Dedifferentiated amniotic fluid mesenchymal stem cell (primary cell): Measurements from ENCODE around the gene DLL3.
A peak's percentile ranks its signal among the peaks of the same experiment; 100 is the strongest.

Experiments
- DNase-seq: peaks from one replicate; pipeline ENCODE4 v3.0.0-alpha.2; 2016; ENCODE audit errors: extremely low spot score

DLL3 gene

DNA sequence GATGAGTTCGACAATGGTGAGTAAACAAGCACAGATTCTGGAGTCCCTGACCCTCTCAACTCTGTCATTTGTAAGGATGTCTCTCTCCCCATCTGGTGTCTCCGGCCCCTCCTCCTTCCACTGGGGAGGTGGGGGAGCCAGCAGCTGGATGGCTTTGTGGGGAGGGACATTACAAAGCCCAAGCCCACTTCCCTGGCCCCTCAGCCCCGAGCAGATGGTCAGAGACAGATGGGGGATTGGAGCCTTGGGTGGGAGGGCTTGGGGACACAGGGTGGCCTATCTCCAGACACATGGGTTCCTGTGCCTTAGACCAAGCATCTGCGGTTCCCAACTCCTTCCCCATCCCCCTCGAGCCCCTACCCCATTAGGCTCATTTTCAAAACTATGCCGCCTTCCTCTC lies 15.6 kb upstream of the DLL3 start:
- no peak for DNase-seq

DNA sequence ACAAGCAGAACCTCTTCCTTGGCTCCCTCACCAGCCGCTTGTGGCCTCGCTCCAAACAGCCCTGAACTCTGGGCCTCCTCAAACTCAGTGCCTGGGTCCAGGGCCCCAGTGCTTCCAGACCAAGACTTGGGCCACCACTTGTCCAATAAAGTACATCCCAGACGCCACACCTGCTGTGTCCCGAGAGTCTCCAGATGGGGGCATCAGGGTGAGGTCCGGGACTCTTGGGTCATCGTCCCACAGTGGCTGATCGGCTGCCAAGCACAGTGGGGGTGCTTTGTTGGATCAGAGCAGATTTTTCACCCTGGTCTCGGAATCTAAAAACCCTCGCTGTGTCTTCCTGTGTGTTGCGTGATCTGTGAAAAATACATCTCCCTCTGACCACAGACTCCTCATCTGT lies 9.0 kb upstream of the DLL3 start:
- no peak for DNase-seq

DNA sequence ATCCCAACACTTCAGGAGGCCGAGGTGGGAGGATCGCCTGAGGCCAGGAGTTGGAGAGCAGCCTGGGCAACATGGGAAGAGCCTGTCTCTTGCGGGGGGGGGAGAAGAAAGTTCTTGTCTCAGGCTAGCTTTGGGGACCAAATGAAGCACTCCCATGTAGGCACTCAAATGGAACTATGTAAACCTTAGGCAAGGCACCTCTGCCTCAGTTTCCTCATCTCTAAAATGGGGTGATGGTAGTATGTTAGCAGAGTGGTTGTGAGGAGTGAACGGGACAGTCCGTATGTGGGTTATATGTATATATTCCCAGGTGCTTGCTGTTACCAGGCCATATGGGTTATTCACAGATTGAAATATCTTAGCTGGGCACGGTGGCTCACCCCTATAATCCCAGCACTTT lies 6.5 kb upstream of the DLL3 start:
- DNase-seq = no peak

DNA sequence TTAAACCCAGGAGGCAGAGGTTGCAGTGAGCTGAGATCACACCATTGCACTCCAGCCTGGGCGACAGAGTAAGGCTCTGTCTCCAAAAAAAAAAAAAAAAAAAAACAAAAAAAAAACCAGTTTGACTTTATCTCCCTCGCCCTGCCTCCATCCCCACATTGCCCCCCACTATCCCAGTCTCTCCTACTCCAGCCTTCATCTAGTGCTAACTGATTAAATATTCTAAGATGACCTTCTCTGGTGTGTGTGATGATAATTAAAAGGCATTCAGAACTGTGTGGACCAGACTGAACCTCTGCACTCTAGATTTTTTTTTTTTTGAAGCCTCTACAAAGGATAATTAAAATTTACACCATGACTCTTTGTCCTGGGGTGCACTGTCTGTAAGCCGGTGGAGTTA lies 6.0 kb upstream of the DLL3 start:
- DNase-seq = no peak

DNA sequence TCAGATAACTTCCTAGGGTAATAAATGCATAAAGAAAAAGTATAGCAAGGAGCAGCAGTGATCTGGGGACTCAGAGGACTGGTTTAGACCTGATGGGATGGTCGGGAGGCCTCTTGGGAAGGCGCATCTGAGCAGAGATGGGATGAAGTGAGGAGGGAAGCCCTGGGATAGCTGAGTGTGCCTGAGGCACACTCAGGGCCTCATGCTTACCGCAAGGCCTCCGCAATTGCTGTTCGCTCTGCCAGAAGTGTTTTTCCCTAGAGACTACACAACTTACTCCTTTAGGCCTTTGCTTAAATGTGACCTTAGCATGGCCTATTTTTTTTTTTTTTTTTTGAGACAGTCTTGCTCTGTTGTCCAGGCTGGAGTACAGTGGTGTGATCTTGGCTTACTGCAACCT lies 4.1 kb upstream of the DLL3 start:
- no peak for DNase-seq

DNA sequence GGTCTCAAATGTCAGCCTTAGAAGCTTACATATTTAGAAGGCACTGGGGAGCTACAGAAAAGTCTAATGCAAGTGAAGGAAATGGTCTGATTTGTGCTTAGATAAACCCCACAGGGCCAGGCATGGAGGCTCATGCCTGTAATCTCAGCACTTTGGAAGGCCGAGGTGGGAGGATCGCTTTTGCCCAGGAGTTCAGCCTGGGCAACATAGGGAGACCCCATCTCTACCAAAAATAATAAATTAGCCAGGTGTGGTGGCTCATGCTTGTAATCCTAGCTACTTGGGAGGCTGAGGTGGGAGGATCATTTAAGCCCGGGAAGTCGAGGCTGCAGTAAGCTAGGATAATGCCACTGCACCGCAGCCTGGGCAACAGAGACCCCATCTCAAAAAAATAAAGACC lies 2.7 kb upstream of the DLL3 start:
- no peak for DNase-seq

DNA sequence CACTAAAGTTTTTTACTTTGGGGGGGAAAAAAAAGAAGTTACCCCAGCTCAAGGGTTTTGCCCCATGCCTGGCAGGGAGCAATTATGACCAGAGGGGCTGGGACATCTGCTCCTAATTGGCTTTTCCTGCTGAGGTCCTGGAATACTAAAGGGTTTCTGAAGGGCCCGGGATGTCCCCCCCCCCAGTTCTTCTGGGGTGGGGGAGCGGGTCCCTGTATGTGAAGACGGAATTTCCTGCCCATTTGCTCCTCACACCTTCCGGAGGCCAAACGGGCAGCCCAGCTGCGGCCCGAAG lies 1.1 kb upstream of the DLL3 start:
- no peak for DNase-seq

DNA sequence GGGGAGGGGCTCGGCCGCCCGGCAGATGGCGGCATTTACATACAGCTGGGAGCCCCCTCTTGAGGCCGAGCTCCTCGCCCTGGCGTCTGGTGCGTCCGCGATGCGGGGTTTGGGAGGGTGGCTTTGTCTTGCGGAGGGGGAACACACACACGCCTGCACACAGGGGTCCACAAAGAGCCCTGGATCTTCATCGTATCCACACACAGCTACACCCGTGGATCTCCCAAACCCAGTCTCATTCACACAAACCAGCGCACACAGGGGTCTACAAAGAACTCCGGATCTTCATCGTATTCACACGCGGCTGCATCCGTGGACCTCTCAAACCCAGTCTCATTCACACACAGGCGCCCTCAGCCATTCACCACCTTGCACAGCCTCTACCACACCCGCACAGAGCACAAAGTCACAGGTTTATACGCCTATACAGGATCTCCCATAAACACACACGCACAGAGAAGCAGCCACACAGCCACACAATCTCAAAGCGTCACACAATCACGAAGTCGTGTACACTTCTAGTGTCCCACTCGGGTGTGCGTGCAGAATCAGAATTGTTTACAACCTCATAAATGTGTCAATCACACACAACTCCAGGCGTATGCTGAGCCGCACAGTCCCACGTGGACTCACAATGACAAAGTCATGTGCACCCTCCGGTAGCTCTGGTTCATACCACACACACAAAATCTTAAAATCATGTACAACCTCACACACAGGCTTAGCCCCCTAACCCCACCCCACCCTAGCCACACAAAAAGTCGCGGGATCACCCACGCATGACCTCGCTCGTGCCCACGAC lies 550 bp upstream of the DLL3 start:
- no peak for DNase-seq

DNA sequence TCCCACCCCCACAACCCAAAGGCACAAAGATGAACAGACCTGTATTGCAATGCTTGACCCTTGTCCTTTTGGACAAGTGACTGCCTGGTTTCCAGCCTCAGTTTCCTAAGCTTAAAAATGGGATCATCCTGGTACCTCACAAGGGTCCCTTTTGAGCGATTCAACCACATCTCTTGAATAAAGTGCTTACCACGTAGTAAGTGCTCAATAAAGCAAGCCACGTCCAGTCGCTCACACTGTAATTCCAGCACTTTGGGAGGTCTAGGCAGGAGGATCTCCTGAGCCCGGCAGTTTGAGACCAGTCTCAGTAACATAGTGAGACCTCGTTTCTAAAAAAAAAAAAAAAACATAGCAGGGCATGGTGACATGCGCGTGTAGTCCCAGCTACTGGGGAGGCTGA lies 1.2 kb downstream of the DLL3 start:
- DNase-seq = no peak

DNA sequence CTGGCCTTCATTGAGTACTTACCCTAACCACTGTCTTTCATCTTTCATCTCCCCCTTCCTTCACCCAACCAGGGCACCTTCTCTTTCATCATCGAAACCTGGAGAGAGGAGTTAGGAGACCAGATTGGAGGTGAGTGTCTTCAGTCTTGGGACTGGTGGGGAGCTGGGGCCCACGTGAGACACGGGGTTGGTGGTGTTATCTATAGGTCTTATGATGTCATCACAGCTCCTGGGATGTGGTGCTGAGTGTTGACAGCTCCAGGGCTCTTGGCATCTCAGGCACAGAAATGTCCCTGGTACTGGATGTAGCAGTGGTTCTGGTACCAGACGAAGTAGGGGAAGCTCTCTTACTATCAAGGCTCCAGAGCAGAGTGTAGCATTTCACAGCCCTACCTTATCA lies 1.8 kb downstream of the DLL3 start:
- no peak for DNase-seq

DNA sequence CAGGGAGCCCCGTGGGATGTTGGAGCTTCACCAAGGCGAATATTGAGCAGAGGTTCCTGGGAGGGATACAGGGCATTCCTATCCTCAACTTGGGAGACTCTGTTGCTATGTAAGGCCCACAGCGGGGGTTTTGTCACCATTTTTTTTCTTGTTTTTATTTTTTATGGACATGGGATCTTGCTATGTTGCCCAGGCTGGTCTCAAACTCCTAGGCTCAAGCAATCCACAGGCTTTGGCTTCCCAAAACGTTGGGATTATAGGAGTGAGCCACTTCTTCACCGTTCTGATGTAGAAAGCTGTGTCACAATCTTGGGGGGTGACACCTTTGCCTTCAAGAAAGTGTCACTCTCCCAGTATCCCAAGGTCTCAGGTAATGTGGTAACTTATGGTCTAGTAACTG lies 2.6 kb downstream of the DLL3 start:
- no peak for DNase-seq

DNA sequence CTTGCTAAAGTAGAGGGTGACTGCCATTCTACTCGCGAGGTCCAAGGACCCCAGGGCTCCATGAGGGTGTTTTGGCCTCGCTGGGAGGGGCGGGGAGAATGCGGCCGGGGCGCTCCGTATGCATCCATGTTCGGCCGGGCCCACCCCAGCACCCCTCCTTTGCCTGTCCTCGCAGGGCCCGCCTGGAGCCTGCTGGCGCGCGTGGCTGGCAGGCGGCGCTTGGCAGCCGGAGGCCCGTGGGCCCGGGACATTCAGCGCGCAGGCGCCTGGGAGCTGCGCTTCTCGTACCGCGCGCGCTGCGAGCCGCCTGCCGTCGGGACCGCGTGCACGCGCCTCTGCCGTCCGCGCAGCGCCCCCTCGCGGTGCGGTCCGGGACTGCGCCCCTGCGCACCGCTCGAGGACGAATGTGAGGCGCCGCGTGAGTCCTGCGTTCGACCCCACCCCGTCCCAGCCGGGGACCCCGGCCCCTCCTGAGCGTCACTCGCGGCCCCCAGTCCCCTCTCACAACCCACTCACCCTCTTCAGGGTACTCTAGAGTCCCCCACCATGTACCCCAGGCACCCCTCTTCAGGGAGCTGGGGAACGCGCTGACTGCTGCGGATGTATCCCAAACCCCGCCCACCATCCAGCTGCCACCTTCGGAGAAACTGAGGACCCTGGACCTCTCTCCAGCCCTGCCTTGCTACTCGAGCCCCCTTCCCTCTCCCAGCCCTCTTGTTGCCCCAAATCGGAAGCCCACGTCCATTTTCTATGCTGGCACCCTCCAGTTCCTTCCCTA lies 4.1 kb downstream of the DLL3 start:
- peak; percentile 24 for DNase-seq

DNA sequence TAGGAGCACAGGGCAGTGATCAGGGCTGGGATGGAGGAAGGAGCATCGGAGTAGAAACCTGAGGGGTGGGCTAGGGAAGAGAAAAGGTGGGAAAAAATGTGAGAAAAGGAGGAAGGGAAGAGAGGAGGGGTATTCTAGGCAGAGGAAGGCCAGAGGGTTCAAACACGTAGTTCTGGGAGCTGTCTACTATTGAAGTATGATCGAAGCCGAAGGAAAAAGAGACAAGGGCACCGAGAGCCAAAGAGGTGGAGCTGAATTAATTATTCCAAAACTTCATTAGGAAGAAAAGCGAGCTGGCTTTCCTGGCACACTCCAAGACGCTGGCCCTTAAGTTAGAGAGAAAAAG lies 7.8 kb downstream of the DLL3 start:
- no peak for DNase-seq

DNA sequence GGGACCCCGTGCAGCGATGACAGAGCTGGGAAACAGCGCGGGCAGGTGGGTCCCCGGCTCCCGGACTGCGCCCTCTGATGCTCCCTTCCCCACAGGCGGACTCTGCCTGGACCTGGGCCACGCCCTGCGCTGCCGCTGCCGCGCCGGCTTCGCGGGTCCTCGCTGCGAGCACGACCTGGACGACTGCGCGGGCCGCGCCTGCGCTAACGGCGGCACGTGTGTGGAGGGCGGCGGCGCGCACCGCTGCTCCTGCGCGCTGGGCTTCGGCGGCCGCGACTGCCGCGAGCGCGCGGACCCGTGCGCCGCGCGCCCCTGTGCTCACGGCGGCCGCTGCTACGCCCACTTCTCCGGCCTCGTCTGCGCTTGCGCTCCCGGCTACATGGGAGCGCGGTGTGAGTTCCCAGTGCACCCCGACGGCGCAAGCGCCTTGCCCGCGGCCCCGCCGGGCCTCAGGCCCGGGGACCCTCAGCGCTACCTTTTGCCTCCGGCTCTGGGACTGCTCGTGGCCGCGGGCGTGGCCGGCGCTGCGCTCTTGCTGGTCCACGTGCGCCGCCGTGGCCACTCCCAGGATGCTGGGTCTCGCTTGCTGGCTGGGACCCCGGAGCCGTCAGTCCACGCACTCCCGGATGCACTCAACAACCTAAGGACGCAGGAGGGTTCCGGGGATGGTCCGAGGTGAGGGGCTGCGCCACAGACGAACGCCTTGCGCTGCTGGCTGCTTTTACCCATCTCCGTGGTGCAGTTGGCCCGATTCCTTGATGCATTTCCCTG lies 8.4 kb downstream of the DLL3 start:
- peak; percentile 17 for DNase-seq

DNA sequence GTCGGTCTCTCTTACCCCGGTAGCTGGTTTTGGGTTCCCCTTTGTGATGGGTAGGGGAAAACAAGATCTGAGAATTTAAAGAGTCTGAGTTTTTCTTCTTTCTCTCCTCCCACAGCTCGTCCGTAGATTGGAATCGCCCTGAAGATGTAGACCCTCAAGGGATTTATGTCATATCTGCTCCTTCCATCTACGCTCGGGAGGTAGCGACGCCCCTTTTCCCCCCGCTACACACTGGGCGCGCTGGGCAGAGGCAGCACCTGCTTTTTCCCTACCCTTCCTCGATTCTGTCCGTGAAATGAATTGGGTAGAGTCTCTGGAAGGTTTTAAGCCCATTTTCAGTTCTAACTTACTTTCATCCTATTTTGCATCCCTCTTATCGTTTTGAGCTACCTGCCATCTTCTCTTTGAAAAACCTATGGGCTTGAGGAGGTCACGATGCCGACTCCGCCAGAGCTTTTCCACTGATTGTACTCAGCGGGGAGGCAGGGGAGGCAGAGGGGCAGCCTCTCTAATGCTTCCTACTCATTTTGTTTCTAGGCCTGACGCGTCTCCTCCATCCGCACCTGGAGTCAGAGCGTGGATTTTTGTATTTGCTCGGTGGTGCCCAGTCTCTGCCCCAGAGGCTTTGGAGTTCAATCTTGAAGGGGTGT lies 9.1 kb downstream of the DLL3 start:
- no peak for DNase-seq

DNA sequence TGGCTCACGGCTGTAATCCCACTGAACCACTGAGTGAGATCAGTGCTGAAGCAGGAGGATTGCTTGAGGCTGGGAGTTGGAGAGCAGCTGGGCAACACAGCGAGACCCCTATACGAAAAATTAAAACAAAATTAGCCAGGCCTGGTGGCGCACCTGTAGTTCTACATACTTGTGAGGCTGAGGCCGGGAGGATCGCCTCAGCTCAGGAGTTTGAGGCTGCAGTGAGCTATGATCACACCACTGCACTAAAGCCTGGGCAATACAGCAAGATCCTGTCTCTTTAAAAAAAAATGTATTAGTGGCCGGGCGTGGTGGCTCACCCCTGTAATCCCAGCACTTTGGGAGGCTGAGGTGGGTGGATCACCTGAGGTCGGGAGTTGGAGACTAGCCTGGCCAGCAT lies 9.9 kb downstream of the DLL3 start:
- no peak for DNase-seq

DNA sequence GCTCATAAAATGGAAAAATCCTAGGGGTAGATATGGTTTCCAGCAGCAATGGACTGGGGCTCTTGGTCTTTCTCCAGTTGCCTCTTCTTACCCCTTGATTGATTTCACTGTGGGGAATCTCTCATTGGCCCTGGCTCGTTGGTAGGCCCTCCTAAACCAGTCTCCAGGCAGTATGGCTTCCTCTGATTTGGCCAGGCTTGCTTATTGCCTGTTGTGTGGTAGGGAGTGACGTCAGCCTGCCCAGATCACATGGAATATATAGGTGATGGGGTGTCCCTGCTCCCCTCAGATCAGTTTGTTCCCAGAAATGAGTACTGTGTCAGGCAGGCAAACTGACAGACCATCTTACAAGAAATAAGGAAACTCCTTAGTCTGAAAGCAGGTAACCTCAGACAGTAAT lies 10.5 kb downstream of the DLL3 start:
- DNase-seq = no peak

DNA sequence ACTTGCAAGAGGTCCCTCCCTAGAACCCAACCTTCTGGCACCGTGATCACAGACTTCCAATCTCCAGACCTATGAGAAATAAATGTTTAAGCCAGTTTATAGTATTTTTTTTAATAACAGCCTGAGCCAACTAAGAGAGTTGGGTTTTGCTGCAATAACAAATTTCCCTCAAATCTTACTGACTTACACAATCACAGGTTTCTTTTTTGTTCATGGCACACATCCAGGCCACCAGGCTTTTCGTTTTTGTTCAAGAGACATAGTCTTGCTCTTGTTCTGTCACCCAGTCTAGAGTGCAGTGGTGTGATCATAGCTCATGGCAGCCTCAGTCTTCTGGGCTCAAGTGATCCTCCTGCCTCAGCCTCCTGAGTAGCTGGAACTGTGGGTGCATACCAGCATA lies 14.2 kb downstream of the DLL3 start:
- DNase-seq = no peak

DNA sequence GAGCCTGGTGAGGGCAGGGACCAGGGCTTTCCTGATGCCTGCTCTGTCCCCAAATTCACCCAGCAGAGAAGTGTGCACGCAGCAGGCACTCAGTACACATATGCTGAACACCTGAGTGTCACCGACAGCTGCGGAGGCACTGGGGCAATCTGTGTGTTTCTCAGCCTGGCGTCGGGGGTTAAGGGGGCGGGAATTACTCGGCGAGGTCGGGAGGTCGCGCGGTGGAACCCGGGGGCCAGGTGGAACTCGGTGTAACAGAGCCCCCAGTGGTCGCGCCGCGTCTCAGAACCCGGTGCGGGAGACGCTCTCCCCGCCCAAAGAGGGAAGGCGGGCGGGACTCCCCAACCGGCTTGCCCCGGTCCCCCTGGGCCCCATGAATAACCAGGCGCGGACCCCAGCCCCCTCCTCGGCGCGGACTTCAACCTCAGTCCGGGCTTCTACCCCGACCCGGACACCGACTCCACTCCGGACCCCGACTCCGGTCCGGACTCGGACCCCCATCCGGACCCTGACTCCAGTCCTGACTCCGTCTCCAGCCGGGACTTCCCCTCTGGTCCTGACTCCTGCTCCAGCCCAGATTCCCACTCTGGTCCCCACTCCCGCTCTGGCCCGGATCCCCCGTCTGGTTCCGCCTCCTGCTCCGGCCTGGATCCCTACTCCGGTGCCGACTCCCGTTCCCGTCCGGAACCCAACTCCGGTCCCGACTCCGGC lies 16.2 kb downstream of the DLL3 start, which contains the start of gene SELENOV:
Gene SELENOV (plus strand): TSS at position 300 of the 711 bp plus-strand sequence. CDS start 74 bp downstream, at position 374.
- no peak for DNase-seq

DNA sequence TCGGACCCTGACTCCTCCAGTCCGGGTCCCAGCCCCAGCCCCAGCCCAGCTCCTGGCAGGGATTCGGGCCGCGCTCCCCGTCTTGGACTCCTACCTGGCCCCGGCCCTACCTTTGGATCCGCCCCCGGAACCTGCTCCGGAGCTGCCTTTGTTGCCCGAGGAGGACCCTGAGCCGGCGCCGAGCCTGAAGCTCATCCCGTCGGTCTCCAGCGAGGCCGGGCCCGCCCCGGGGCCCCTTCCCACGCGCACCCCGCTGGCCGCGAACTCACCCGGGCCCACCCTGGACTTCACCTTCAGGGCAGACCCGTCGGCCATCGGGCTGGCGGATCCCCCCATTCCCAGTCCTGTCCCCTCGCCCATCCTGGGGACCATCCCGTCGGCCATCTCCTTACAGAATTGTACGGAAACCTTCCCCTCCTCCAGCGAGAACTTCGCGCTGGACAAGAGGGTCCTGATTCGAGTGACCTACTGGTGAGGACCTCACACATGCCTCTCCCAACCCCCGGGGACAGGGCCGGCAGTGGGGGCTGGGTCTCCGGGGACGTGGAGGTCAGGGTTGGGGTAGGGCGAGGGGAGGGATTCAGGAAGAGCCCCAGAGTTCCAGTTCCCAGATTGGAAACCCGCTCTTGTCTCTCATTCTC lies 16.9 kb downstream of the DLL3 start:
- DNase-seq = no peak

DNA sequence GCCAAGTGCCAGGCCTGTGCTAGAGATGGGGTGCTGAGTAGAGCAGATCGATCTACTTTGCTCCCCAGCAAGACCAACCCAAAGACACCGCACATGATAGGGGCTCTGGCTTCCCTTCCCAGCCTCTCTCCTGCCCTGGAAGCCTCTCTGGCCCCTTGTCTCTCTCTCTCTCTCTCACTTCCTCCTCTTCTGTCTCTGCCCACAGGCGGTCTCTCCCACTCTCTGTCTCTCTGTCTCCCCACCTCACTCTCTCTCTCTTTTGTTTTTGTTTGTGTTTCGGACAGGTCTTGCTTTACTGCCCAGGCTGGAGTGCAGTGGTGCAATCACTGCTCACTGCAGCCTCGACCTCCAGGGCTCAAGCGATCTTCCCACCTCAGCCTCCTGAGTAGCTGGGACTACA lies 17.5 kb downstream of the DLL3 start:
- DNase-seq = no peak
